ENCODE measurements around the gene GABRG3. TPM values are rescaled to one million over a fixed set of nuclear protein-coding genes. Genes with fewer than 3 reads are reported as not detected.

The GABRG3 gene
- total RNA-seq, 1 experiment from 2014 or later = 0.15 TPM

GRCh38 chr15:27500206-27500605 lies 529.2 kb downstream of the GABRG3 start:
- peaks cover 4% of the 10 kb centered on the region; the same call in 1 of the 2 replicates for H3K27me3 Mint-ChIP-seq (ENCODE audit: low read depth)
- H3K79me1 ChIP-seq (ENCODE audit: insufficient read depth, low read depth, low read length, poor library complexity, severe bottlenecking) = no peaks in the 10 kb centered on the region

More at GRCh38 chr15:27500206-27500605, 529.2 kb downstream of the GABRG3 start:
- H3K4me1 ChIP-seq (ENCODE audit: insufficient read depth, low read length) = no peaks in the 10 kb centered on the region
- no peak overlapping the region for H2BK12ac ChIP-seq (ENCODE audit: insufficient read length, low read depth, low read length)
- no peak overlapping the region for H3T11ph ChIP-seq (ENCODE audit: low read length)
- no peaks in the 10 kb centered on the region for H3K27me3 ChIP-seq (ENCODE audit: insufficient read depth, low read length)
- H3K9me3 ChIP-seq (ENCODE audit: control insufficient read depth, low read depth, low read length) = no peaks in the 10 kb centered on the region
- no peak overlapping the region for H2AK5ac ChIP-seq (ENCODE audit: insufficient read length, low read length)
- H2BK5ac ChIP-seq (ENCODE audit: insufficient read length, low read length) = no peak overlapping the region
- H4K8ac ChIP-seq (replicated peaks; ENCODE audit: insufficient read length, low read depth, low read length) = no peak overlapping the region
- no peak overlapping the region for H2BK120ac ChIP-seq (ENCODE audit: low read depth, low read length, poor library complexity, severe bottlenecking)
- no peak overlapping the region for H2AFZ ChIP-seq (ENCODE audit: low read length)
- H2BK15ac ChIP-seq (ENCODE audit: low read depth, low read length) = no peak overlapping the region
- H3K56ac ChIP-seq (ENCODE audit: insufficient read length, low read depth, low read length) = no peak overlapping the region
- H3K9me3 Mint-ChIP-seq = peaks cover 0 to 2% of the 10 kb centered on the region in 2 experiments; a peak in 2 of 5 replicates
- no peak for DNase-seq
- H3K23ac ChIP-seq (ENCODE audit: insufficient read length, low read depth, low read length) = no peak overlapping the region
- H3K4me1 Mint-ChIP-seq = peaks cover 25 to 28% of the 10 kb centered on the region in 2 experiments
- no peaks in the 10 kb centered on the region; a peak in 1 of 7 replicates for H3K36me3 Mint-ChIP-seq (ENCODE audit: insufficient read depth in 1 of 3, low read depth in 3 of 3)
- H3K27ac Mint-ChIP-seq = peak overlapping the region in 1 of 3 experiments; percentile 59; a peak in 1 of 7 replicates
- no peak overlapping the region for H4K91ac ChIP-seq (ENCODE audit: insufficient read length, low read depth, low read length)
- H3K9ac ChIP-seq (ENCODE audit: extremely low read depth, insufficient read length, low read length) = no peak overlapping the region
- no peak overlapping the region for H3K4me2 ChIP-seq (ENCODE audit: insufficient read depth, insufficient read length, low read length)
- no peaks in the 10 kb centered on the region for H4K20me1 ChIP-seq (ENCODE audit: control insufficient read depth, insufficient read depth, insufficient read length)
- H3K4ac ChIP-seq (ENCODE audit: low read depth, low read length) = no peak overlapping the region
- no peak overlapping the region for H4K5ac ChIP-seq (ENCODE audit: insufficient read length, low read depth, low read length)
- no peak overlapping the region for H3K27ac ChIP-seq (ENCODE audit: insufficient read length, low read depth, low read length)
- H3K18ac ChIP-seq (ENCODE audit: insufficient read length, low read depth, low read length) = no peak overlapping the region
- no peaks in the 10 kb centered on the region for H3K79me2 ChIP-seq (ENCODE audit: insufficient read depth, low read length)
- H3K23me2 ChIP-seq (ENCODE audit: insufficient read length, low read depth, low read length, poor library complexity, severe bottlenecking) = no peaks in the 10 kb centered on the region
- H3K14ac ChIP-seq (ENCODE audit: insufficient read depth, low read length) = no peak overlapping the region; the same call in 1 of the 2 replicates
- TF ChIP-seq CTCF (conservative IDR thresholded peaks at IDR 0.05) = no peak
- no peak overlapping the region for H2BK20ac ChIP-seq (ENCODE audit: low read depth, low read length, poor library complexity, severe bottlenecking)
- WGBS (ENCODE audit: extremely low coverage, insufficient read length, low lambda C conversion rate) = no CpG with 5 or more reads among the region's 15 CpGs
- no peak overlapping the region for H3K4me3 Mint-ChIP-seq
